PFSK-1 (cell line): ENCODE measurements around the gene RYR2.

Experiments used
- FOXP2 ChIP-seq: optimal IDR thresholded peaks from 2 replicates; pipeline ENCODE3; 2011; ENCODE audit warnings: borderline replicate concordance, control low read depth, inconsistent platforms; ENCODE audit not compliant: insufficient read depth; ENCODE audit errors: extremely low read length, extremely low read depth
- POLR2AphosphoS5 ChIP-seq: IDR thresholded peaks from 2 replicates; pipeline ENCODE4 v1.6.1; 2012; ENCODE audit warnings: low read depth, mild to moderate bottlenecking, control low read depth, low read length, moderate library complexity
- SIN3A ChIP-seq: IDR thresholded peaks from 2 replicates; pipeline ENCODE4 v1.6.1; 2012; ENCODE audit warnings: mild to moderate bottlenecking, low read length, moderate library complexity, borderline replicate concordance; ENCODE audit not compliant: insufficient read depth
- TAF1 ChIP-seq: IDR thresholded peaks from 2 replicates; pipeline ENCODE4 v1.6.1; 2012; ENCODE audit warnings: low read length, control low read depth, borderline replicate concordance; ENCODE audit not compliant: insufficient read depth
- TF ChIP-seq, protein P1 (sequence below), 2 experiments: IDR thresholded peaks; 2 replicates each; pipeline versions ENCODE4 v1.6.1 to v1.8.0; 2011 to 2012; ENCODE audit warnings: low read depth in 2 of 2, low read length in 2 of 2, control low read depth in 1 of 2, inconsistent platforms in 1 of 2, mild to moderate bottlenecking in 1 of 2, moderate library complexity in 1 of 2; ENCODE audit not compliant: insufficient read depth in 1 of 2

RYR2 gene

DNA sequence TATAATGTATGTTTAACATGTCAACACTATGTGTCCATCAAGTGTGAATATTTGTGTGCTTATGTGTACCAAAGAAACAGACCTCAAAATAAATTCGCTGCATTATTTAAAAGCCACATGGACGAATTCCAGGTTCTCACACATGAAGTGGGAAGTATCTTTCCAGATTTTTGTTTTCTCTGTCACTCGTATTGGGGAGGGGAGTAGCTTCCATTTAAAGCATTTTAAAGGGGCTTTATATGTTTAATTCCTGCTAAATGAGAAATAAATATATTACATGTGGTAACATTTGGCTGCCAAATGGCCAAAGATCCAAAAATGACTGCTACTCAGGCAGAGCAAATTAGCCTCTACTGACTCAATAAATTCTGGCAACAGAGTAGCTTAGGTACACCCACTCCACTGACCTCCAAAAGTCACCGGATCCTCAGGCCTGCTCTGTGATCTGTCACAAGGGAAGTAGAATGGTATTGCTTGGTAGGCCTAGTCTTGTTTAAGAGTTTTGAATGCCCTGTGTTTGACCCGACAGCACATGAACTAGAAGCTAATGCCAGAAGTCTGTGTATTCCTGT lies 670.7 kb downstream of the RYR2 start:
- TF ChIP-seq SIN3A: no peak
- TF ChIP-seq, protein P1, sequence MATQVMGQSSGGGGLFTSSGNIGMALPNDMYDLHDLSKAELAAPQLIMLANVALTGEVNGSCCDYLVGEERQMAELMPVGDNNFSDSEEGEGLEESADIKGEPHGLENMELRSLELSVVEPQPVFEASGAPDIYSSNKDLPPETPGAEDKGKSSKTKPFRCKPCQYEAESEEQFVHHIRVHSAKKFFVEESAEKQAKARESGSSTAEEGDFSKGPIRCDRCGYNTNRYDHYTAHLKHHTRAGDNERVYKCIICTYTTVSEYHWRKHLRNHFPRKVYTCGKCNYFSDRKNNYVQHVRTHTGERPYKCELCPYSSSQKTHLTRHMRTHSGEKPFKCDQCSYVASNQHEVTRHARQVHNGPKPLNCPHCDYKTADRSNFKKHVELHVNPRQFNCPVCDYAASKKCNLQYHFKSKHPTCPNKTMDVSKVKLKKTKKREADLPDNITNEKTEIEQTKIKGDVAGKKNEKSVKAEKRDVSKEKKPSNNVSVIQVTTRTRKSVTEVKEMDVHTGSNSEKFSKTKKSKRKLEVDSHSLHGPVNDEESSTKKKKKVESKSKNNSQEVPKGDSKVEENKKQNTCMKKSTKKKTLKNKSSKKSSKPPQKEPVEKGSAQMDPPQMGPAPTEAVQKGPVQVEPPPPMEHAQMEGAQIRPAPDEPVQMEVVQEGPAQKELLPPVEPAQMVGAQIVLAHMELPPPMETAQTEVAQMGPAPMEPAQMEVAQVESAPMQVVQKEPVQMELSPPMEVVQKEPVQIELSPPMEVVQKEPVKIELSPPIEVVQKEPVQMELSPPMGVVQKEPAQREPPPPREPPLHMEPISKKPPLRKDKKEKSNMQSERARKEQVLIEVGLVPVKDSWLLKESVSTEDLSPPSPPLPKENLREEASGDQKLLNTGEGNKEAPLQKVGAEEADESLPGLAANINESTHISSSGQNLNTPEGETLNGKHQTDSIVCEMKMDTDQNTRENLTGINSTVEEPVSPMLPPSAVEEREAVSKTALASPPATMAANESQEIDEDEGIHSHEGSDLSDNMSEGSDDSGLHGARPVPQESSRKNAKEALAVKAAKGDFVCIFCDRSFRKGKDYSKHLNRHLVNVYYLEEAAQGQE (IDR thresholded peaks at IDR 0.05; ENCODE audit: insufficient read depth in 1 of 2, low read depth in 2 of 2, low read length in 2 of 2): no peak
- no peak for TF ChIP-seq FOXP2
- no peak for TF ChIP-seq TAF1
- no peak for TF ChIP-seq POLR2AphosphoS5

DNA sequence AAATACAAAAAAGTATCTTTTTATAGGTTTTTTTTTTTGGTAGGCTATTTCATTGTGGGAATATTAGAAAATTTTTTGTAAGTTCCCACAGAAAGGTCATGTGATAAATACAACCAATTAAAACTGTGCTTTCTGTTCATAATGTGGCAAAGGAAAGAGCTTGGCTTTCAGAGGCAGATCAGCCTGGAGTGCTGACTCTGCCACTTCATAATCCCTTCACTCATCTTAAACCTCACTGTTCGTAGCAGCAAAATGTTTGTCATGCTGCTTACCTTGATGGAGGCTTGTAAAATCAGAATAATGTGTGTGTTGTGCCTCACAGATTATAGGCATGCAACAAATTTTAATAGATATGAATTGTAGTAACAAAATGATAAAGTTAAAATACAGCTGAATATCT lies 671.9 kb downstream of the RYR2 start:
- TF ChIP-seq SIN3A (no peak), FOXP2 (no peak), POLR2AphosphoS5 (no peak), TAF1 (no peak)
- TF ChIP-seq, protein P1 (IDR thresholded peaks at IDR 0.05; ENCODE audit: insufficient read depth in 1 of 2, low read depth in 2 of 2, low read length in 2 of 2): no peak

DNA sequence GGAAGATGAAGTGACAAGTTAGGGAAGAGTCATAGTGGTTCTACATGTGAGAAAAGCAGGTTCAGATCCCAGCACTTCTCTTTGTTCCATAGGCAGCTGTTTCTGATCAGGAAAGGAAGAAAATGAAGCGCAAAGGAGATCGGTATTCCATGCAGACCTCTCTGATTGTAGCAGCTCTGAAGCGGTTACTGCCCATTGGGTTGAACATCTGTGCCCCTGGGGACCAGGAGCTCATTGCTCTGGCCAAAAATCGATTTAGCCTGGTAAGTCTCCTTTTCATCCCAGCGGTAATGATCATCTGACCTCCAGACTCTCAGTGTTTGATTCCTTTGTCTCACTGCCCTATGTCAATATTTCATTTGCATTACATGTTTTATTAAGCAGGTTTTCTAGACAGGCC lies 675.1 kb downstream of the RYR2 start:
- TF ChIP-seq, protein P1 (IDR thresholded peaks at IDR 0.05; ENCODE audit: insufficient read depth in 1 of 2, low read depth in 2 of 2, low read length in 2 of 2): no peak

DNA sequence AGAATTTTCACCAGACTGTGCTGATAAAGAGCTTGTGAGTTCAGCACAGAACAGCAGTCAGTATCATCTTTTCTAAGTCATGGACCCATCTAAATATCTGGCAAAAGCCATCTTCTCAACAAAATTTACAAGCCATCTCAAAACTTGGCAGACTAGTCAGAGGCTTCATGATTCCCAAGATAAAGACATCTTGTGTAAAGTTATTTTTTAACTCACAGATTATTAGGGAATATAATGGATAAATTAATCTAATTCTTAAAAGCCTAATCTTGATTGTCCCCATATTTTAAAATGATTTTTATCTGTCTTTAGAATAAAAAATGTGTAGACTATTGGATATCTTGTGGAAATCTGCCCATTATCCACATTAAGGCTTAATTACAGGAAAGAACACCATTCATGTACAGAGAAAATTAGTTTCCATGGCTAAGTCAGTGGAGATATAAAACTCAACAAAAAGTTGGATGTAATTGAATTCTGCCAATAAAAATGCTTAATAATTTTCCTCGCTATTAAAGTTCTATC lies 688.9 kb downstream of the RYR2 start:
- TF ChIP-seq POLR2AphosphoS5 (no peak), TAF1 (no peak), FOXP2 (no peak), SIN3A (no peak)
- TF ChIP-seq, protein P1 (IDR thresholded peaks at IDR 0.05; ENCODE audit: insufficient read depth in 1 of 2, low read depth in 2 of 2, low read length in 2 of 2): no peak

DNA sequence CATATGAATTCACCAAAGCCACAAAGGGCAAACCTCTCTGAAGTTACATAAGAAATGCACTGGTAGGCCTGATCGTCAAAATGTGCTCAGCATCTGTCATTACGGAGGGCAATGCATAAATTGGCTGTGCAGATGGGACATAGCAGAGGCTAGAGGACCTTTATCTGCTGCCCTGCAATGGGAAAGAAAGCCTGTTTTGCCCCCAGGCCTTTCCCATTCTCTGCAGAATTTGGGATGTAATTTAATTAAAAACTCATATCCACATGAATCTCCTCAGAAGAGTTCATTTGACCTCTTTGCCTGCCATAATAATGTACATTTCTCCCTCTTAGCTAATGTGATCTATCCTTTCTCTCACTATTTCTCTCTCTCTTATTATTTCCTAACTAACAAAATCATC lies 690.7 kb downstream of the RYR2 start:
- no peak for TF ChIP-seq POLR2AphosphoS5
- TF ChIP-seq, protein P1 (IDR thresholded peaks at IDR 0.05; ENCODE audit: insufficient read depth in 1 of 2, low read depth in 2 of 2, low read length in 2 of 2): no peak
- TF ChIP-seq SIN3A: no peak
- no peak for TF ChIP-seq FOXP2
- no peak for TF ChIP-seq TAF1
